A673 (cell line): ENCODE measurements around the gene VAT1L.

Source experiments
- EZH2 ChIP-seq: fragments of 200-600 bp; sonication (generic); IDR thresholded peaks from 2 replicates; pipeline ENCODE4 v1.6.1; 2017; ENCODE audit warnings: borderline replicate concordance, low read depth, mild to moderate bottlenecking, mixed read lengths, antibody characterized with exemption, low read length; ENCODE audit not compliant: poor library complexity, severe bottlenecking
- TF ChIP-seq, protein P1 (sequence below): fragments of 300-800, 200-600 bp; sonication (generic); conservative IDR thresholded peaks from 2 replicates; pipeline ENCODE4 v1.5.1; 2017; ENCODE audit warnings: low read depth, mild to moderate bottlenecking, antibody characterized with exemption, low read length, moderate library complexity, mixed read lengths

DNA sequence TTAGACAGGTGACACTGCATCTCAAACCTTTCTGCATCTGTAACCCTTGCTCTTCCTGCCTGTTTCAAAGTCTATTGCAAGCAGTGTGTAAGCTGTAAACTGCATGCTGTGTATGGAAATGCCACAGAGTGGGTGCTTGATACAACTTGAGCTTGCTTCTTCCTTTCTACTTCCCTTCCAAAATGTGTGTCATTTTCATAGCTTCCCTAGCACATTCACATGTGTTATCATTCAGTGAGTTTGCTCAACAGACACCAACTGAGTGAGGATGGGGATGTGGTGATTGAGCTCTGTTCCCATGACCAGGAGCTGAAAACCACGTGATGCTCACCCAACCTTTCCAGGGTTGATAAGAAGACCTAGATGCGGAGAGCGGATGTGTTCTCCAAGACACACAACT, 111.1 kb downstream of the VAT1L start:
- TF ChIP-seq, protein P1, sequence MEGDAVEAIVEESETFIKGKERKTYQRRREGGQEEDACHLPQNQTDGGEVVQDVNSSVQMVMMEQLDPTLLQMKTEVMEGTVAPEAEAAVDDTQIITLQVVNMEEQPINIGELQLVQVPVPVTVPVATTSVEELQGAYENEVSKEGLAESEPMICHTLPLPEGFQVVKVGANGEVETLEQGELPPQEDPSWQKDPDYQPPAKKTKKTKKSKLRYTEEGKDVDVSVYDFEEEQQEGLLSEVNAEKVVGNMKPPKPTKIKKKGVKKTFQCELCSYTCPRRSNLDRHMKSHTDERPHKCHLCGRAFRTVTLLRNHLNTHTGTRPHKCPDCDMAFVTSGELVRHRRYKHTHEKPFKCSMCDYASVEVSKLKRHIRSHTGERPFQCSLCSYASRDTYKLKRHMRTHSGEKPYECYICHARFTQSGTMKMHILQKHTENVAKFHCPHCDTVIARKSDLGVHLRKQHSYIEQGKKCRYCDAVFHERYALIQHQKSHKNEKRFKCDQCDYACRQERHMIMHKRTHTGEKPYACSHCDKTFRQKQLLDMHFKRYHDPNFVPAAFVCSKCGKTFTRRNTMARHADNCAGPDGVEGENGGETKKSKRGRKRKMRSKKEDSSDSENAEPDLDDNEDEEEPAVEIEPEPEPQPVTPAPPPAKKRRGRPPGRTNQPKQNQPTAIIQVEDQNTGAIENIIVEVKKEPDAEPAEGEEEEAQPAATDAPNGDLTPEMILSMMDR: no peak
- no peak for TF ChIP-seq EZH2
